Spleen (tissue), 11 donors: ENCODE results near the gene ZDHHC9. TPM values are rescaled to one million over a fixed set of nuclear protein-coding genes. Genes with fewer than 3 reads are reported as not detected.

Experiments
- DNase-seq: peaks from one replicate; pipeline ENCODE4 v3.0.0-alpha.2; 2020
- H3K27ac ChIP-seq, 8 donors: fragments of 200-600 bp; sonication (generic) in 7 of 8; 1 replicate in 4 of 8; 2 replicates in 4 of 8; pipeline versions ENCODE4 v1.5.0 to v1.8.0; 2016 to 2021; ENCODE audit warnings: inconsistent platforms in 4 of 8, mild to moderate bottlenecking in 4 of 8, moderate library complexity in 1 of 8
- H3K27me3 ChIP-seq, 7 donors: fragments of 200-600 bp; sonication (generic) in 6 of 7; replicated peaks in 1 of 7; 1 replicate in 4 of 7; 2 replicates in 3 of 7; pipeline versions ENCODE4 v1.5.0 to v1.8.0; 2016 to 2021; ENCODE audit warnings: inconsistent platforms in 3 of 7, mild to moderate bottlenecking in 1 of 7
- H3K36me3 ChIP-seq, 6 donors: fragments of 200-600 bp; sonication (generic) in 5 of 6; 1 replicate in 4 of 6; 2 replicates in 2 of 6; pipeline versions ENCODE4 v1.5.0 to v1.8.0; 2016 to 2021; ENCODE audit warnings: inconsistent platforms in 2 of 6
- H3K4me1 ChIP-seq, 6 donors: fragments of 200-600 bp; sonication (generic) in 5 of 6; 1 replicate in 3 of 6; 2 replicates in 3 of 6; pipeline versions ENCODE4 v1.5.0 to v1.8.0; 2016 to 2021; ENCODE audit warnings: inconsistent platforms in 3 of 6
- H3K4me3 ChIP-seq, 8 donors: fragments of 200-600 bp; sonication (generic) in 7 of 8; 1 replicate in 4 of 8; 2 replicates in 4 of 8; pipeline versions ENCODE4 v1.5.0 to v1.8.0; 2016 to 2021; ENCODE audit warnings: inconsistent platforms in 4 of 8, mild to moderate bottlenecking in 4 of 8, moderate library complexity in 2 of 8
- H3K9me3 ChIP-seq, 8 donors: fragments of 200-600 bp; sonication (generic) in 7 of 8; 1 replicate in 4 of 8; 2 replicates in 4 of 8; pipeline versions ENCODE4 v1.5.0 to v1.8.0; 2016 to 2021; ENCODE audit warnings: inconsistent platforms in 4 of 8
- POLR2AphosphoS5 ChIP-seq, 3 donors: sonication (generic); formaldehyde crosslinking; IDR thresholded peaks; one replicate each; pipeline ENCODE4 v1.5.1; 2017; ENCODE audit warnings: antibody characterized with exemption in 3 of 3
- WGBS, 5 donors: extraction: QIAGEN DNeasy Blood & Tissue Kit in 3 of 5; methylation state at CpG; one replicate each; pipeline versions ENCODE4 v1.1.5 to v1.1.7; 2013 to 2018; 5-methylcytosine and 5-hydroxymethylcytosine counted together
- intact Hi-C: fragments of 100-400 bp; cut with DNase I; formaldehyde crosslinking; loops from one replicate; pipeline ENCODE4 v1.15.0; 2023; ENCODE audit warnings: low total_unique reads
- polyA plus RNA-seq, 3 donors: library from polyadenylated mRNA; stranded (reverse); fragments of 200-250 nt; gene quantifications; one replicate each; pipeline ENCODE4 v1.2.1, GENCODE V29; 2013
- small RNA-seq, 4 donors: library from RNA; depleted of rRNA; stranded (forward); fragments of <200 nt; gene quantifications; one replicate each; pipeline ENCODE3, GENCODE V24; 2016
- total RNA-seq, 7 donors: library from RNA; depleted of rRNA in 3 of 7; stranded (reverse); fragments of >200 nt in 3 of 7; fragmentation: NEBNext Ultra II Directional in 4 of 7; extraction: Animal tissue kit (Norgen Biotek cat#: 25700) in 4 of 7; gene quantifications; one replicate each; pipeline versions ENCODE4 v1.1.0 to v1.2.1, GENCODE V29; 2016 to 2021
- TF ChIP-seq, protein P1 (sequence below), 11 experiments: fragments of 200-600 bp in 7 of 11; fragments of 450-650 bp in 4 of 11; sonication (generic) in 4 of 11; IDR thresholded peaks in 8 of 11; conservative IDR thresholded peaks in 3 of 11; 1 replicate in 7 of 11; 2 replicates in 4 of 11; pipeline versions ENCODE4 v1.4.0 to v1.8.0; 2016 to 2021; ENCODE audit warnings: antibody characterized with exemption in 11 of 11, inconsistent platforms in 4 of 11, mild to moderate bottlenecking in 1 of 11
- donor health status: healthy with polysubstance abuse.
- donor health status: DM: no; HTN: no; CAD: no; lungs with moderate emphysema.
- donor health status: DM: no; HTN: no; CAD: no.
- donor health status: Bipolar disorder and iron deficiency.
- donor health status: healthy.
- donor health status: DM: no; HTN: no; CAD: no.
- donor health status: DM: yes; HTN: yes; CAD: no.

Gene ZDHHC9
- total and polyA plus RNA-seq, 10 donors: 1.2 to 9.2 (median 5.2) TPM

DNA sequence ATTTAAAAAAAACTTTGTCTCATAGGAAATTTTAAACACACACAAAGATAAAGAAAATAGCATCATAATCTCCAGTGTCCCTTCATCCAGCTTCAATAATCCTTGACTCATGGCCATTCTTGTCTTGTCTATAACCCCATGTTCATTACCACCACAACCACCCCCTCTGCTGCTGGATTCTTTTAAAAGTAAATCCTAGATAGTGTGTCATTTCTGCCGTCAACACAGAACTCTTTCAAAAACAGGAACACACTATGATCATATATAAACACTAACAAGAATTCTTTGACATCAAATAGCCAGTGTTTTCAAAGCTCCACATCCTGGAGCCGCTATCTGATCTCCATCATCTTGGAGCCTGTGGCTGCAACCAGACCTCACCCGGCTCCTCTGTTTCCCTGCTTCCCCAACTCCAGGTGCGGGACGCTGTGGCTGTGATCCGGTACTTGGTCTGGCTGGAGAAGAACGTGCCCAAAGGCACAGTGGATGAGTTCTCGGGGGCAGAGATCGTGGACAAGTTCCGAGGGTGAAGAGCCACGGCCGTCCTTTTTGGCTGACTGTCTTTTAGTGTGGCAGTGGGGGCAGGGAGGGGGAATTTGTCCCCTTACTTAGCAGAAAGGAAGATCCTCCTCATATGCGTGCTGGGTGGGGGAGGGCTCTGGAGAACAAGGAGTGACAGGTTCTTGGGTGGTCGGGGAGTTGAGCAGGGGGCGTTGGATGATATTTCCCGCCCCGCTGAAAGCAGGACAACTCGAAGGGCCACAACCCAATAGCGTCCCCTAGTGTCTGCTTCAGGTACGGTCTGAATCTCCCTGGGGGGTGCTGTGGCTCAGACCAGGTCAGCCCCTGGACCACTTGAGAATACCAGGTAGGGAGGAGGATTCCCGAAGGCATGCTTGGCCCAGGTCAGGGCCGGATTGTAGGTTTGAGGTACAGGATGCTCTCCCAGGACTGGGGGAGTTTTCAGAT lies 89.3 kb downstream of the ZDHHC9 start:
- no peaks in the 10 kb centered on the region for H3K27me3 ChIP-seq
- no peak for TF ChIP-seq POLR2AphosphoS5 (IDR thresholded peaks at IDR 0.05)
- TF ChIP-seq, protein P1, sequence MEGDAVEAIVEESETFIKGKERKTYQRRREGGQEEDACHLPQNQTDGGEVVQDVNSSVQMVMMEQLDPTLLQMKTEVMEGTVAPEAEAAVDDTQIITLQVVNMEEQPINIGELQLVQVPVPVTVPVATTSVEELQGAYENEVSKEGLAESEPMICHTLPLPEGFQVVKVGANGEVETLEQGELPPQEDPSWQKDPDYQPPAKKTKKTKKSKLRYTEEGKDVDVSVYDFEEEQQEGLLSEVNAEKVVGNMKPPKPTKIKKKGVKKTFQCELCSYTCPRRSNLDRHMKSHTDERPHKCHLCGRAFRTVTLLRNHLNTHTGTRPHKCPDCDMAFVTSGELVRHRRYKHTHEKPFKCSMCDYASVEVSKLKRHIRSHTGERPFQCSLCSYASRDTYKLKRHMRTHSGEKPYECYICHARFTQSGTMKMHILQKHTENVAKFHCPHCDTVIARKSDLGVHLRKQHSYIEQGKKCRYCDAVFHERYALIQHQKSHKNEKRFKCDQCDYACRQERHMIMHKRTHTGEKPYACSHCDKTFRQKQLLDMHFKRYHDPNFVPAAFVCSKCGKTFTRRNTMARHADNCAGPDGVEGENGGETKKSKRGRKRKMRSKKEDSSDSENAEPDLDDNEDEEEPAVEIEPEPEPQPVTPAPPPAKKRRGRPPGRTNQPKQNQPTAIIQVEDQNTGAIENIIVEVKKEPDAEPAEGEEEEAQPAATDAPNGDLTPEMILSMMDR (IDR thresholded peaks at IDR 0.05 in 8 of 11, conservative IDR thresholded peaks at IDR 0.05 in 3 of 11): peak in 5 of 11 experiments; percentile 22 to 34 (median 30)
- 39 to 78% (median 48%) methylated on average over 18 to 22 of the region's 22 CpGs for WGBS, 5 donors

More for the DNA sequence above, 89.3 kb downstream of the ZDHHC9 start:
- H3K36me3 ChIP-seq: no peaks in the 10 kb centered on the region
- no peaks in the 10 kb centered on the region for H3K9me3 ChIP-seq
- intact Hi-C loops: no loop called here
- peaks cover 0 to 53% (median 35%) of the 10 kb centered on the region in 6 donors for H3K4me1 ChIP-seq
- peak; percentile 72 for DNase-seq
- peak overlapping the region in 1 of 8 donors; percentile 1 for H3K27ac ChIP-seq
- H3K4me3 ChIP-seq: no peak overlapping the region

Small RNAs within 50 kb of the gene (small RNA-seq; reads per million reads assigned to genes)
- gene RF00017: 0 reads per million in 4 donors

Other genes starting within 250 kb of the ZDHHC9 start
- gene APLN, start 188.9 kb downstream of the ZDHHC9 start, total RNA-seq: 1 to 10 TPM in 1 of 7 donors, under 1 TPM in 4, not detected in 2; 0.09 to 2.0 (median 0.39) TPM
- gene APLN, start 188.9 kb downstream of the ZDHHC9 start, polyA plus RNA-seq: under 1 TPM; 0.18 to 0.33 (median 0.19) TPM
- under 1 TPM; 0.09 to 0.74 (median 0.20) TPM for gene XPNPEP2, start 104.9 kb downstream of the ZDHHC9 start, total RNA-seq
- gene XPNPEP2, start 104.9 kb downstream of the ZDHHC9 start, polyA plus RNA-seq: under 1 TPM; 0.13 to 0.46 (median 0.22) TPM
- gene SASH3, start 63.9 kb downstream of the ZDHHC9 start, total RNA-seq: 100 to 1,000 TPM; 126 to 204 (median 147) TPM
- gene SASH3, start 63.9 kb downstream of the ZDHHC9 start, polyA plus RNA-seq: 100 to 1,000 TPM; 111 to 142 (median 138) TPM
- gene UTP14A, start 62.3 kb upstream of the ZDHHC9 start, total RNA-seq: 10 to 100 TPM; 12.6 to 17.3 (median 14.6) TPM
- 10 to 100 TPM; 11.2 to 14.0 (median 12.3) TPM for gene UTP14A, start 62.3 kb upstream of the ZDHHC9 start, polyA plus RNA-seq
- gene BCORL1, start 138.7 kb upstream of the ZDHHC9 start, total RNA-seq: 10 to 100 TPM in 5 of 7 donors, 1 to 10 TPM in 2; 6.5 to 18.1 (median 16.6) TPM
- 1 to 10 TPM in 1 of 3 donors, under 1 TPM in 2; 0.85 to 3.5 (median 0.86) TPM for gene BCORL1, start 138.7 kb upstream of the ZDHHC9 start, polyA plus RNA-seq